GM11168 (cell line): ENCODE measurements around the gene ENTPD7.
"Not testable (repeated sequence)": the region's sequence is repeated elsewhere in the genome, so short reads cannot be mapped to it uniquely, and the experiment has no call there.

Experiments used
- in situ Hi-C: fragments of 300-500 bp; cut with MboI; formaldehyde crosslinking; loops from one replicate; pipeline ENCODE4 v1.12.0; 2022; ENCODE audit warnings: low sequenced_read_pairs; ENCODE audit not compliant: unreplicated experiment

Gene ENTPD7

DNA sequence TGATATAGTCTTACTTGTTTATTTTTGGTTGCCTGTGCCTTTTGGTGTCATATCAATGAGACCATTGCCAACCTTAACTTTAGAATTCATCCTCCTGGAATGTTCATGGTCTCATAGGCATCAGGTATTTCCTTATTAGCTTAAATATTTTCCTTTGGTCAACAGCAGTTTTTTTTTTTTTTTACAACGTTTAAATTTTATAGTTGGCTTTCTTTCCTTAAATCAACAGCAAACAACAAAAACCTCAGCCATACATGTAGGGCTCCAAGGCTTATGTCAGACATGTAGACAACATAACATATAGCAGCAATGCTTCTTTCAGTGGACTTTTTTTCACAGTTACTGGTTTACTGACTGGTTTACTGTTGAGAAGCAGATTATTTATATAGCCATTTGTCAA lies 22.7 kb downstream of the ENTPD7 start:
- in situ Hi-C loops = no loop called here

DNA sequence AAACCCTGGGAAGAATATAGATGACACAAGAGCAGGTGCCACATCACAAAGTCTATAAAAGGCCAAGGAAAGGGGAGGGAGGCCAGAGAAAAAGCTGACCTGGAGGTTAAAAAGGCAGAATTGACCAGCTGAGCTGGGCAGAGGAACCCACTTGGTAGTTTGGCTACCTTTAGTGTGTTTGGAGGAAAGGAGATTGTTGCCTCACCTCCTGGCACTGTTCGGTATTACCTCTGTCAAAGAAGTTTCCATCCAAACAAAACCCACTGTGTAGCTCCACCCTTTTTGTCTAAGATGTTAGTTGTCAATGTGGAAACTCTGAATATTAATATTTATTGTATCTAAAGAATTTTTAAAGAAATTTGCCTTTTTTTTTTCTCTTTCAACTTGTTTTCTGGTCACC lies 23.4 kb downstream of the ENTPD7 start:
- in situ Hi-C loops = no loop called here

DNA sequence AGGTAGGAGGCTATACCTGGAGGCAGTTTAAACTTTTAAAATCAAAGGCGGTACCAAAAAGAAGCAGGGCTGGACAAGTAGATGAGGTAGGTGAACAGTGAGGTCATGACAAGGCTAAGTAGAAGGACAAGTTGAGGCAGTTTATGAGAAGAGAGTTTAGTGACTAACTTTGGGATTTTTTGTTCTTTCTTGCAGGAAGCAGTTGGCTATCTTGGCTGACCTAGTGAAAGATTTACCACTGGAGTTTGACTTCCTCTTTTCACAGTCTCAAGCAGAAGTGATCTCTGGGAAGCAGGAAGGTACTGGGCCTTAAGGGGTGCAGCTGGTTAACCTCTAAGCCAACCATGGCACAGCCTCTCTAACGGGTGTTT lies 26.3 kb downstream of the ENTPD7 start:
- in situ Hi-C loops = no loop called here

DNA sequence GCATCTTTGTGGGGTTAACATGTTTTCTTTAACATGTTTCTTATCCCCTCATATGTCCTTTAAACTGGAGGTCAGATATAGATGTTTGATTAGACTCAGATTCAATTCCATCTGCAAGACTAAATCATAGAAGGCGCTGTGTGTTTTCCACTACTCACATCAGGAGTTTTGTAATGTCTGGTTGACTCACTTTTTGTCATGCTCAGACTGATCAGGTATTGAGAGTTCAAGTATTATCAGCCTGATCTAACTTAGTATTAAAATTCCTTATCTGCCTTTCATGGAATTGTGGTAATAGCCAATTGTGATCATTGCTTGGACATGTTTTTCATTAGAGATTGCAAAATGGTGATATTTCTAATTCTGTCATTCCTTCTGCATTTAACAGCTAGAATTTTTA lies 30.2 kb downstream of the ENTPD7 start:
- in situ Hi-C loops = no loop called here

DNA sequence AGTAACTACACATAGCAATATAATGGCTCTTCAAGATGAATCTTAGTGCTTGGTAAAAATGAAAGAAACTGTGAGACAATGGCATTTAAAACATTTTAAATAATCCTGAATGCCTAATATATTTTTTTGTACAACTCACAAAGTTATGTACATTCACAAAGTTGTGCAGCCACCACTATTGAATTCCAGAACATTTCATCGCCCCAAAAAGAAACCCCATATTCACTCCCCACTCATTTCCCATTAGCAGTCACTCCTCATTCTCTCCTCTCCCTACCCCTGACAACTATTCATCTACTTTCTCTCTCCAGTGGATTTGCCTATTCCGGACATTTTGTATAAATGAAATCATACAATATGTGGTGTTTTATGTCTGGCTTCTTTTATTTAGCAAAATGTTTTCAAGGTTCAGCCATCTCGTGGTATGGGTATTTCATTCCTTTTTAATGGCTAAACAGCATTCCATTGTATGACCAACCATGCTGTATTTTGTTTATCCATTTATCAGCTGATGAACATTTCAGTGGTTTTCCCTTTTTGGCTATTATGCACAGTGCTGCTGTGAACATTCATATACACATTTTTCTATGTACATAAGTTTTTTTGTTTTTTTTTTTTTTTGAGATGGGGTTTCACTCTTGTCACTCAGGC lies 34.7 kb downstream of the ENTPD7 start:
- in situ Hi-C loops = no loop called here

DNA sequence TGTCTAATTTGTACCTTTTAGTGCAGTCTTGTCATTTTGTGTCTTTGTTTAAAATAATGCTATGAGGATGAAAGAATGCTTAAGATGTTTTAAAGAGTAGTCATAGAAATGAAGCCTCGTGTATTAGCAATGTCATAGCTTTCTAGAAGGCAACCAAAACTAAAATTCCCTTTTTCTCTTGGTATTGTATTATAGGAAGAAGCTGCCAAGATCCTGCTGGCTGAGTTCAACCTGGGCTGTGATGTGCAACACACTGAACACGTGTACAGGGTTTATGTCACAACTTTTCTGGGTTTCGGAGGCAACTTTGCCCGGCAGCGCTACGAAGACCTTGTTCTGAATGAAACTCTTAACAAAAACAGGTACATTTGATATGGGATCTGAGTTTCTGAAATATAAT lies 36.5 kb downstream of the ENTPD7 start:
- in situ Hi-C loops = no loop called here

DNA sequence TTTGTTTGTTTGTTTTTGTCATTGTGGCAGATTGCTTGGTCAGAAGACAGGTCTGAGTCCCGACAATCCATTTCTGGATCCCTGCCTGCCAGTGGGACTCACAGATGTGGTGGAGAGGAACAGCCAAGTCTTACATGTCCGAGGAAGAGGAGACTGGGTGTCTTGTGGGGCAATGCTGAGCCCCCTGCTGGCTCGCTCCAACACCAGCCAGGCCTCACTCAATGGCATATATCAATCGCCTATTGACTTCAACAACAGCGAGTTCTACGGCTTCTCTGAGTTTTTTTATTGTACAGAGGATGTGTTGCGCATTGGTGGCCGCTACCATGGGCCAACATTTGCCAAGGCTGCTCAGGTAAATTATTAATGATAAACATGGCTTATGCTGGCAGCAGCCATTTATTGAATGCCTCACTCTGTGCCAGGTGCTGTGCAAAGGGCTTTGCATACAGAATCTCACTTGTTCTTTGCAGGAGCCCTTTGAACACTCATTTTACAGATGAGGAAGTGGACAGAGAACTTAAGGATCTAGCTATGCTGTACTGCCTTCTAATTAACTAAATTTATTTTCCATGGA lies 39.3 kb downstream of the ENTPD7 start:
- in situ Hi-C loops = no loop called here

DNA sequence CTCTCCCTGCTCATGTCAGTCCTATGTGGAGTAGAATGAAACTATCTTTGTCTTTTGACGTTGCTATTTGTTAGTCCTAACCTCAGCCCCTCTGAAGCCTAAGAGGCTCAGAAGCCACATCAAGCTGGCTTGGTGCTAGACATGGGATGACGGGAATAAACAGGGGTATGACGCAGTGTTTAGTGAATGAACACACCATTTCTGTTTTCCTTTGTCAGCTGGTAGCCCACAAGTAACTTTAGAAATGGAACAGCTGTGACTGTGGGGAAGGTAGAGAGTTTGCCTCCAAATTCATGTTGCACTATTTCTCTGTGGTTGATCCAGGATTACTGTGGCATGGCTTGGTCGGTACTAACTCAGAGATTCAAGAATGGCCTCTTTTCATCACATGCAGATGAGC lies 41.3 kb downstream of the ENTPD7 start:
- in situ Hi-C loops = no loop called here

DNA sequence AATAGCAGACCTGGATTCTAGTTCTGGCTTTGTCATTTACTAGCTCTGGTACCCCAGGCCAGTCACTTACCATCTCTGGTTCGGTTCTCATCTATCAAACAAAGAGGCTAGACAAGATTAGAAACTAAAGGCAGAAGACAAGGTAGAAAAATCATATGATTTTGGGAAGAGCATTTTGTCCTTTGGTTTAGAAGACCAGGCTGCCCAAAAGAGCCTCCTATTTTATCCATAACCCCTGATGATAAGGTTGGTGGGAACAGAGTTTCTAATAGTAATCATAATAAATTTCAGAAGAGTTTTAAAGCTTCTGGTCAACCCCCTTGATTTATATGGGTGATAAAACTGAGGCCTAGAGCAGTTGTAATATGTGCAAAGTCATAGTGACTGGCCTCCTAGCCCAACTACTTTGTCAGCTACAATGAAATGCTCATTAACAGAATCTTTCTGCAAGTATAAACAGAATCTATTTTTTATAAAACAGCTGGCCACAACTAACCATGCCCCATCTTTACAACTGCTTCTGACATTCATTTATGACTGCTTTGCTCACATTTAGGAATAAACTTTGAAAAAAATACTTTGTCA lies 49.2 kb downstream of the ENTPD7 start:
- in situ Hi-C loops = no loop called here

DNA sequence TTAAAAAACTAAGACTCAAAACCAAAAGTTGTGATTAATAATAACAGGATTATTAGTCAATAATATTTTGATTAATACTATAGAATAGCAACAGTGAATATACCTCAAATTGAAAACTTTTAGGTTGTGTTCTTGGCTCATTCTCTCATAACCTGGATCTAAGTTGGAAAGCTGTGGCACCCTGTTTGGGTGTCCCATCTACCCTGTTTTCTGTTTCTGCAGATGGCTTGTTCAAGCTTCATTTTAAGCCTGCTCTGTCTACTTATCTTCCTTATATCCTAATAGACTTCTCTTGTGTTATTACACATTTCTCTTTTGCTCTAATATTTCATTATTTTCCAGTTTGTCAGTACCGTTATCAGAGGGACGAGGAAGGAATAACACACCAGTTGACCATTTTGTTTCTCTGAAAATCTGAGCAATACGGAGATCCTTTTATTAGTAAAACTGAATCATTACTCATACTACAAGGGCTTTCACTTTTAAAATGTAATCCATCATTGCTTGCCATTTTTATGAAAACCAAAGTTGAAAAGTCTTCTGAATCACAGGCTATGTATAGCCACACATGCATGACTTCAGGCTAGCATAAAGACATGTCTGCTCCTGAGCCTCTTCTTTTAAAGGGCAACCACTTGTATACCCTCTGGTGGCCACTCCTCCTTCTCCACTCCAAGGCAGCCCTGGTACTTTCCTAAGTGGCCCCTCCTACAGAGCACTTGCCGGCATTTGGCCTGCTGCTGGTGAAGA lies 50.3 kb downstream of the ENTPD7 start:
- in situ Hi-C loops = loop anchor here (10.0 kb wide), 1 partner anchor 85 kb away; the partner anchor contains the start of gene SLC25A28

DNA sequence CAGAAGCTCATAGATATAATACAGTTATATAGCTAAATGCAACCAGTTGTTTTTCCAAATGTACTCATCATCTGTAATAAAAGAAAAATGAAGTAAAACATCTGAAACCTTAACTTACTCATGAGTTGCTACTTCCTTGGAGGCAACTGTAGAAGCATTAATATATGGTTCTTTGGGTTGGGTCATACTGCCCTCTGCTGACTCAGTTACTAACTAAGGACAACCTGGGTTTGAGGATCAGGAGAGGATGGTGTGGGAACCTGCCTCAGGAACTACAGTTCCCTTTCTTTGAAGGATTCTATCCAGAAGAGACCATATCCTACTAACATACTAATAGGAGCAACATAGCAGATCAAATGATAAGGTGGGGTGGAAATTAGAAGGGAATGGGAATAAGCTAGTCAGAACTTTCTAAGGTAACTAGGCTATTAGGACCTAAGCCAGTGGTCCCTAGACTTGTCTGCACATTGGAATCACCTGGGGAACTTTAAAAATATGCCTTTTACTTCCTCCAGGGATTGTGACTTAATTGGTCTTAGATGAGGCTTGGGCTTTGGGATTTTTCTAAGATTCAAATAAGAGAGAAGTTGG lies 51.9 kb downstream of the ENTPD7 start:
- in situ Hi-C loops = loop anchor here (10.0 kb wide), 1 partner anchor 86 kb away; the partner anchor contains the start of gene SLC25A28

DNA sequence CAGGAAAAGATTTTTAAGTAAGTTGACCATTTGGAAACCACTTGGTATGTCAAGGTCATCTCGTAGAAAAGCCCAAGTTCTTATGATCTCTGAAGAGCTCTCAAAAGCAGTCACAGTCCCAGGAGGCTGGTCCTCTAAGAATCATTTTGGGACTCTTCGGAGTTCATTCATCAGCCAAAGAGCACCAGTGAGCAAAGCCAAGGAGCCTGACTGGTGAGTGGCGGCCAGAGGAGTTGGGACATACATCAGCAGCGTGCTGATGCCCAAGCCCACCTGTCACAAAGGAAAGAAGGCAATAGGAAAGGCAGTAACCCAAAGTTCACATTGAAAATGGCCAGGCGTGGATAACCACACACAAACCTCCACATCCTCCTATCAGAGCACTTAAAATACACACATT lies 55.1 kb downstream of the ENTPD7 start:
- in situ Hi-C loops = loop anchor here (10.0 kb wide), 1 partner anchor 90 kb away; the partner anchor contains the start of gene SLC25A28

DNA sequence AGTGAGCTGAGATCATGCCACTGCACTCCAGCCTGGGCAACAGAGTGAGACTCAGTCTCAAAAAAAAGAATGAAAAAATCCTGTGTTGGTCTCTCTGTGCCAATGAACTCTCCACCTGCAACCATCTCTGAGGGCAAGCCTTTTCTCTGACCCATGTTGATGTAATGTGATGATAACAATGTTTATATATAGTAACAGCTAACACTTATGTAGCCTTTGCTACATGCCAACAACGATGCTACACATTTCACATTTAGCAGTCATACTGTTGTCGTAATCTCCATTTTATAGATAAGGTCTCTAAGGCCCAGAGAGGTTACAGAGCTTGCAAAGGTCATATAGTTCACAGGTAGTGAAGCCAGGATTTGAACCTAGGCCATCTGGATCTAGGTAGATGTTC lies 61.1 kb downstream of the ENTPD7 start:
- in situ Hi-C loops = no loop called here

DNA sequence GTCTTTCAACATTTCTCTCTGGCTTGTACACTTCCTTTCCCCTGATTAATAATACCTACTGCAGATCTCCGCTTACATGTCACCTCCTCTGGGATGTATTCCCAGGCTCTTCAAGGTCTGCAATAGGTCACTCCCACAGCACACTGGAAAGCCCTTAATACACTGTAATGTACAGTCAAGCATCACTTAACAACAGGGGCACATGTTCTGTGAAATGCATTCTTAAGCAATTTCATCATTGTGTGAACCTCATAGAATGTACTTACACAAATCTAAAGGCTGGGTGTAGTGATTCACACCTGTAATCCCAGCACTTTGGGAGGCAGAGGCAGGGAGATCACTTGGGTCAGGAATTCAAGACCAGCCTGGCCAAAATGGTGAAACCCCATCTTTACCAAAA lies 70.7 kb downstream of the ENTPD7 start:
- in situ Hi-C loops = no loop called here

DNA sequence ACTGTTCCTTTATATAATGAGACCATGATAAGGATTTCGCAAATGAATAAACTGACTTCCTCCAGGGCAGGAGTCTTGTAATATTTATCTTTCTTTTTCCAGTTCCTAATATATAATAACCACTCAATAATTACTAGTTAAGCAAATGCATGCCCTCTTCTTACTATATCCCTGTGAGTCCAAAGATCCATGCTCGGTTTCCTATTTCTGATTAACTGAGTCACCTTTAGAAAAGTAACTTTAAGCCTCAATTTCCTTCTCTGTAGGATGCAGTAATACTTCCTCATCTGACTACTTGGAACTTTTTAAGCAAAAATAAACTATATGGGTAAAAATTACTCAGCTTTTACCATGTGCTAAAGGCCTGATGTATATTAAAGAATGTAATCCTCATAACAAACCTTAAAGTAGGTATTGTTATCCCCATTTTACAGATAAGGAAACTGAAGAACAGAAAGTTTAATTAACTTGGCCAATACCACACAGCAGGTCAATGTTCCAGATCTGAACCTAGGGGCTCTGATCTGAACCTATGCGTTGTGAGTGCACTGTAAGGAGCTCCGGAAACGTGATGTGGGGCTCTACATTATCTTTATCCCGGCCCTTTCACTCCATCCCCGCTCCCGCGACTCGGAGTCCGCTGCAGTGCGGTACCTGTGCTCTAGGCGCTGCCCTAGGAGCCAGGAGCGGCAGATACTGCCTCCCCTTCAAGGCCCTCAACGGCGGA lies 72.2 kb downstream of the ENTPD7 start:
- in situ Hi-C loops = no loop called here

DNA sequence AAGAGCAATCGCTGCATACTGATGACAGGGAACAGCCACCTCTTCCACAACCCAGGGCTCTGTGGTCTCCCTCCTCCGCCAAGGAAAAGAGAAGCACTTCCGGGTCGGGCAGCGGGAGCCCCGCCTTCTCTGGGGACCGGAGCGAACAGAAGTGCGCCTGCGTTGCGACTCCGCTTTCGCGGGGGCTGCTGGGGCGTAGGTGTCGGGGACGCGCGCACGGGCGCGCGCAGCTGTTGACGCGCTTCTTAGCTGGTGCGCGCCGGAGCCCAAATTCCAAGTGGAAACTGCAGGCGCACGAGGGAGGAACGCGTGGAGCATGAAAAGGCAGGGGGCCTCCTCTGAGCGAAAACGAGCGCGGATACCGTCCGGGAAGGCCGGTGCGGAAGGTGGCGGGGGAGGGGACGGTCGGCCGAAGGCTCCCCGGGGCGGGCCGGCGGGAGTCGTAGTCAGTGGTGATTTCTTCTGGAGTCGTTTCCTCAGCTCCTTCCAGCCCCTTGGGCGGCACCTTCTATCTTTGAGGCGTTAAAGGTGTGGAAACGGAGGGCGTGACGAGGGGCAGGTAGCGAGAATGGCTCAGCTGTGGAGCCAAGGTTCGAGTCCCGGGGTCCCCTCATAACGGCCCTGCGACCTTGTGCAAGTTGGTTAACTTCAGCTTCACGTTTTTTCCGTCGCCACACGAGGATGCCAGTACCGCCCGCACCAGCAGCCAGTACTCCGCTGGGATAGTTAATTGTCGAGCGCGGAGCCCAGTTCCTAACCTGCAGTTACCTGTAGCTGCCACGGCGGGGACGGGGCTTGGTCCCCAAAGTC lies 72.9 kb downstream of the ENTPD7 start, which contains the start of the genes COX15 and CUTC:
TSS of gene COX15 (minus strand) at position 95 of the 810 bp plus-strand sequence. CDS start at position 17, 78 bp downstream.
TSS of gene CUTC (plus strand) at position 202 of the 810 bp plus-strand sequence. CDS start at position 317, 115 bp downstream.
- in situ Hi-C loops = no loop called here

DNA sequence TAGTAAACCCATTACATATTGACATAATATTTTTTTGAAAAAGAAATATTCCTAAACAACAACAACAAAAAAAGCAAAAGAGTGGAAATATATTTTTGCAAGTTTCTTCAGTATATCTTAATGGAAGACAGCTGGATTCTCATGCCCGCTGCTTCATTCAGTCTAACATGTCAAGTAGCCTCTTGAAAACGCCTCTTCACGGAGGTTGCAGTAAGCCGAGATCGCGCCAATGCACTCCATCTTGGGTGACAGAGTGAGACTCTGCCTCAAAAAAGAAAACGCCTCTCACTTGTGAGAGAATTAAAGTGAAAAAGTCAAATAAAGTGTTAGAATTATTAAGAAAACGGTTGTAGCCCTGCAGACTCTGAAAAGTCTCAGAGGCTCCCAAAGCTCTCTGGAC lies 74.1 kb downstream of the ENTPD7 start:
- in situ Hi-C loops = no loop called here

DNA sequence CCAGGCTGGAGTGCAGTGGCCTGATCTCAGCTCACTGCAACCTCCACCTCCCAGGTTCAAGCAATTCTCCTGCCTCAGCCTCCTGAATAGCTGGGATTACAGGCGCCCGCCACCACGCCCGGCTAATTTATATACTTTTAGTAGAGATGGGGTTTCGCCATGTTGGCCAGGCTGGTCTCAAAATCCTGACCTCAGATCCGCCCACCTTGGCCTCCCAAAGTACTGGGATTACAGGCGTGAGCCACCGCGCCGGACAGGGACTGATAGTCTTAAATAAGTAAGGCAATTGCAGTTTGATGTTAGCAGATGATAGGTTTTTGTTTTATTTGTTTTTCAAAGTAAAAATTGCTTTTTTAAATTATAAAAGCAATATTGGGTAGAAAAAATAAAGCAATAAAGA lies 74.8 kb downstream of the ENTPD7 start:
- in situ Hi-C loops = not testable (repeated sequence)

DNA sequence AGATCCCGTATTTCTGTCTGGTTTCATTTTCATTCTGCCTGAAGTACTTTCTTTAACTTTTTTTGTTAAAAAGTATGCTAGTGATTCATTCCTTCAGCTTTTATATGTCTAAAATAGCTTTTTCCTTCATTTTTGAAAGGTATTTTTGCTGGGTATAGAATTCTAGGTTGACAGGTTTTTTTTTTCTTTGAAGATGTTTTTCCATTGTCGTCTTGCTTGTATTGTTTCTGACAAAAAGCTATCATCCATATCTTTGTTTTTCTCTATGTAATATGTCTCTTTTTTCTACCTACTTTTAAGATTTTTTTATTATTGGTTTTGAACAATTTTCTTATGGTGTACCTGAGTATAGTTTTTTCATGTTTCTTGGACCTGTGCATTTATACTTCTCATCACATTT lies 81.0 kb downstream of the ENTPD7 start:
- in situ Hi-C loops = no loop called here
